HG02759 (cell line): ENCODE data around the gene FUT4.
"Not testable (repeated sequence)": the region's sequence is repeated elsewhere in the genome, so short reads cannot be mapped to it uniquely, and the experiment has no call there.

Experiments
- ATAC-seq: cut with Tn5 transposase; IDR thresholded peaks from one replicate; pipeline ENCODE4 v1.9.1; 2021; ENCODE audit warnings: mild to moderate bottlenecking, moderate library complexity; ENCODE audit not compliant: unreplicated experiment

The FUT4 gene

DNA sequence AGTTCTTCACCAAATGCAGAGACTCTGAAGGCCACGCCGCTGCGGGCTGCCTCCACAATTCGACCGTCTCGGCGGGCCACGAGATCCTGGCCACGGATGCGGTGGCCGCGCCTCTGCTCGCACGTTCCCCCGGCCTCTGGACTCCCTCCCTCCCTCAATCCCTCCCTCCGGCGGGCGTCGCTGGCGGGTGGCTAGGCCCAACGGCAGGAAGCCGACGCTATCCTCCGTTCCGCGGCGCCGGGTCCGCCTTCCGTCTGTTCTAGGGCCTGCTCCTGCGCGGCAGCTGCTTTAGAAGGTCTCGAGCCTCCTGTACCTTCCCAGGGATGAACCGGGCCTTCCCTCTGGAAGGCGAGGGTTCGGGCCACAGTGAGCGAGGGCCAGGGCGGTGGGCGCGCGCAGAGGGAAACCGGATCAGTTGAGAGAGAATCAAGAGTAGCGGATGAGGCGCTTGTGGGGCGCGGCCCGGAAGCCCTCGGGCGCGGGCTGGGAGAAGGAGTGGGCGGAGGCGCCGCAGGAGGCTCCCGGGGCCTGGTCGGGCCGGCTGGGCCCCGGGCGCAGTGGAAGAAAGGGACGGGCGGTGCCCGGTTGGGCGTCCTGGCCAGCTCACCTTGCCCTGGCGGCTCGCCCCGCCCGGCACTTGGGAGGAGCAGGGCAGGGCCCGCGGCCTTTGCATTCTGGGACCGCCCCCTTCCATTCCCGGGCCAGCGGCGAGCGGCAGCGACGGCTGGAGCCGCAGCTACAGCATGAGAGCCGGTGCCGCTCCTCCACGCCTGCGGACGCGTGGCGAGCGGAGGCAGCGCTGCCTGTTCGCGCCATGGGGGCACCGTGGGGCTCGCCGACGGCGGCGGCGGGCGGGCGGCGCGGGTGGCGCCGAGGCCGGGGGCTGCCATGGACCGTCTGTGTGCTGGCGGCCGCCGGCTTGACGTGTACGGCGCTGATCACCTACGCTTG is at the start of gene FUT4:
FUT4 (plus strand) TSS at position 227 of the 951 bp plus-strand sequence; CDS start at position 440, 213 bp downstream.
- peak; percentile 86 for ATAC-seq

- ATAC-seq = peak; percentile 70
Measured at GRCh38 chr11:94494126-94494680, 49.5 kb upstream of the FUT4 start.

DNA sequence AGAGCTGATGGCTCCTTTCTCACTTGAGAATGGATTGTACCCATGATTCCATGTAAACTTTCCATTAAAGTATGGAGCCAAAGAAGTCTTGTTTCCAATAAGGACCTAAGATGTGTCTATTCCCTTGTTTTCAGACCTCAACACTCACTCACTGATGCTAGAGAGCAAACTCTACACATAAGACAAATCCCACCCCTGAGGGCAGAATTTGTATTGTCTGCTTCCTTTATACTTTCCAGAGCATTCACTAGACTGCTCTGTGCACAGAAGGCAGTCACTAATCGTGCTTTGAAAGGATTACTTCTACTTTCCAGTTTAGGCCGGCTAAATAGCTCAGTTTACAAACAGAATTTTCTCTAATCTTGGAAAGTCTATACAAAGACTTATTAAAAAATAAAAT is 43.5 kb upstream of the FUT4 start:
- no peak for ATAC-seq

GRCh38 chr11:94501522-94501921 is 42.2 kb upstream of the FUT4 start:
- no peak for ATAC-seq

- no peak for ATAC-seq
Measured at GRCh38 chr11:94504689-94505293, 38.9 kb upstream of the FUT4 start.

GRCh38 chr11:94506513-94506912 is 37.2 kb upstream of the FUT4 start:
- ATAC-seq = not testable (repeated sequence)

DNA sequence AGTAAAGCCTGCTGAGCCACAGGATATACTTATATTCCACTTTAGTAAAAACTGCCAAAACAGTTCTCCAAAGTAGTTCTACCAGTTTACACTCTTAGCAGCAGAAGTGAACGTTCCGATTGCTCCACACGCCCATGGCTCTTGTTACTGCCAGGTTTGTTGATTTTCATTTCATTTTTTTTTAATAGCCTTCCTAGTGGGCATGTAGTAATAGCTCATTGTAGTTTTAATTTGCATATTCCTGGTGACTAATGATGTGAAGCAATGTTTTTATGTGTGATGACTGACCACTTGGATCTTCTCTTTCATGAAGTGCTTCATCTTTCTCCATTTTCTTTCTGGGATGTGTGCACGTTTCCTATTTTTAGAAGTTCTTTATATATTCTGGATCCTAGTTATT is 36.2 kb upstream of the FUT4 start:
- ATAC-seq = no peak

- ATAC-seq = peak; percentile 96
Measured at GRCh38 chr11:94511932-94512781, 31.6 kb upstream of the FUT4 start, which contains the start of gene C11orf97. Gene C11orf97 (plus strand): TSS chr11:94512461. CDS start chr11:94512529, 68 bp downstream.

DNA sequence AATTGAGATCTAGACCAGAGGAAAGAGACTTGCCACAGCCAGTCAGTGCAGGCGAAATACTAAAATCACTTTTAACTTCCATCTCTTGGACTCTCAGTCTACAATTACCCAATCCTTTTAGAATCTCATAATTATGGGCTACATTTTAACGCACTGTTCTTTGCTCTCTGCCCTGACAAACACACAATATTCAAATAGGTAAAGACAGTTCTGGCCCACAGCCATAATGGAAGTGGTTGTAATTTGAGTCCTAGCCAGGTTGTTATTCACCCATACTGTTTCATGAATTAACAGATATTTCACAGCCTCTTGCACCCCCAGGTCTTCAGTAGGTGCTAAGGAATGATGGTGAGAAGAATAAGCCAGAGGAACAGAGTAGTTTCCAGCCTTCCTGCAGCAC is 30.6 kb upstream of the FUT4 start:
- ATAC-seq = no peak

GRCh38 chr11:94515398-94515797 is 28.3 kb upstream of the FUT4 start:
- no peak for ATAC-seq

DNA sequence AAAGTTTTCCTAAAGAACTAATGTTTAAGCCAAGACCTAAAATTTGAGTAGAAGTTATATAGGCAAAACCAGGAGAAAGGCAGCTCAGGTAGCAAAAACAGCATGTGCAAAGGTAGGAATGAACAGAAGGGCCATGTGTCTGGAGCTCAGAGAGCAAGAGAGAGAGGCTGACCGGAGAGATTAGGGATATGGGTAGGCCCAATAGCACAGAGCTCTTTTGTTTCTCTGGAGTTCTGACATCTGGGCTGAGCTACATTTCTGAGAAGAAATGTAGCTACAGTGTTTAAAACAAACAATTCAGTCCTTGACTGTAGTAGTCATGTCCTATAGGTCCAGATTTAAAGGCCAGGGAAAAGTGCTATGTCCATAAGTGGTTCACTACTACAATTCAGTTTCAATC is 27.0 kb upstream of the FUT4 start:
- no peak for ATAC-seq

DNA sequence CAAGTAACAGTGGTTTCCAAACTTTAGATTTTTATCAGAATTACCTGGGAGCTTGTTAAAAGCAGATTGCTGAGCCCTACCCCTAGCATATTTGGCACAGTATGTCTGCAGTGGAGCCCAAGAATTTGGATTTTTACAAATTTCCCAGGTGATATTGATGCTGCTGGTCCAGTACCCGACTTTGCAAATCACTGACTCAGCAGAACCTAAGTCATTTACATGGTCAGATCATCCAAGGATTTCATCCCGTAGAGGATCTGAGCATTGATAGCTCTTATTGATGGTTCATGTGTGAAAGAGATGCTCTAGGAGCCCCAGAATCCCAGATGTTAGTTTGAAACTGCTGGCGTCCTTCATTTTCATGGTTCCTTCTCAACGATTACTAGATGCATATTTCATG is 25.4 kb upstream of the FUT4 start:
- ATAC-seq = no peak

GRCh38 chr11:94519478-94520084 is 24.1 kb upstream of the FUT4 start:
- ATAC-seq = no peak

GRCh38 chr11:94521684-94522083 is 22.0 kb upstream of the FUT4 start:
- ATAC-seq = no peak

- ATAC-seq = no peak
Measured at GRCh38 chr11:94524341-94524740, 19.4 kb upstream of the FUT4 start.

DNA sequence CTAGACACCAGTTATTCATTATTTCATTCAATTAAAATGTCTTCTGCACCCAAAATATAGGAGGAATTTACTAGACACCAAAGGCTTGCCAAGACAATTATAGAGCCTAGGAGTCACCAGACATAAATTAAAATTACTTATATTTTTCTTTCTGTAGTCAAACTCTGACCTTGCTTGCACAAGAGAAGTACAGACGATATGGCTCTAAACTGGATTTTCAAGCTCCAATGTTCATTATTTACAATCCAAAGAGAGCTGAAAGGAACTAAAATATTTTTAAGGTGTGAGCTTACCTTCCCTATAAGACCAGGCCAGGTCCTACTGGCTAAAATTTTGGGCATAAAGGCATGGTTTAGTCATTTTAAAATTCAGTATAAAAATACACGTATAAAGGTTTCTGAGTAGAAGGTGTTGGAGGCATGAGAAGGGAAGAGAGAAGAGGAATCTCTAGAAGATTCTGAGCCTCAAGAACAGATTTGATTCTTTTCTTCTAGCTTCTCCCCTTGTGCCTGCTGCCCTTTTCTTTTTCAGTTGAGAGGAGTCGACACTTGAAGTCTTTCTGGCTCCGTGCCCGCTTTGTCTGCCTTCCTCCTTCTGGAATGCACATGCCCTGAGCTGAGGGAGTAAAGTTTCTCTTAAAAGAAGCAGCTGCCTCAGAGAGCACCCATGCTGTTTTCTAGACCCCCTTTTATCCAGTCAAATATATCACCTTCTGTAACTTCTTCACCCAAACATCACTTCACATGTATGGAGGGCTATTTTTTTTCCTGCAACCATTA is 18.0 kb upstream of the FUT4 start:
- no peak for ATAC-seq

DNA sequence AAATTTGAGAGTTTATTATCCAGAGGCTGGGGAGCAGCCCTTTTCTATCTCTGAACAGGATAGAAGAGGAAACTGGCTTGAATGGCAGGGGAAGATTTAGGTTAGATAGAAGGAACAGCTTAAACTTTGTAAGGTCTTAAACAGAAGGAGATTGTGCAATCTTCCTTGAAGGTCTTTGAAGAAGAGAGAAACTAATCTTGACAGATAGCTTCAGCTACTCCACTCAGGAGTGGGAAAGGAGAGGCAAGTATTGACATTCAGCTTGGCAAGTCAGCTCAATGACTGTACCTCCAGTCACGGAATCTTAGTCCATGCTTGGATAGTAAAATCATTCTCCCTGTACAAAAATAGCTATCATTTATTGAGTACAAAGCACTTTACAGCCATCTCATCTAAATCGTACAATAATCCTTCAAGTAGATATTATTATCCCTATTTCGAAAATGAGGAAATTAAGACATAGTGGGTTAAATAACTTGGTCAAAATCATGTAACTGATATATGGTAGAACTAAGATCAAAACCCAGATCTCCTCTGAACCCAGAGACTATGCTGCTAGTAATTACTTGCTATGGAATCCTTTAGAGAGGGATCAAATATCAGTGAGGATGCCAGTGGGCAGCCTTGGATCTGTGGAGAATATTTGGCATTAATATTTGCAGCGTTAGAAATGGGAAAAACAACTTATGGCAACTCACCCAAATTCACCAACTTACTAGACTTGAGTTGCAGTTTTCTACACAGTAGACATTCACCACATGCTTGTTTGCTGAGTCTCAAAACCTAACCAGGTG is 16.9 kb upstream of the FUT4 start:
- ATAC-seq = no peak

- no peak for ATAC-seq
Measured at GRCh38 chr11:94528551-94528950, 15.2 kb upstream of the FUT4 start.

GRCh38 chr11:94532211-94532610 is 11.5 kb upstream of the FUT4 start:
- ATAC-seq = no peak
